Measurements from ENCODE around the gene PHLPP2.

PHLPP2 gene

GRCh38 chr16:71672803-71673581 is 51.5 kb downstream of the PHLPP2 start:
- no peak overlapping the region for H3K4me3 ChIP-seq (ENCODE audit: low read depth, low read length)
- no peak for TF ChIP-seq CTCF (IDR thresholded peaks at IDR 0.05; ENCODE audit: low read depth, low read length, missing control alignments)
- in situ Hi-C loops (cut with HindIII; ENCODE audit: low sequenced_read_pairs), result no loop called here
- DNase-seq (ENCODE audit: low read depth), result no peak

GRCh38 chr16:71672125-71672524 is 52.4 kb downstream of the PHLPP2 start:
- no peak for DNase-seq (ENCODE audit: low read depth)
- H3K4me3 ChIP-seq (ENCODE audit: low read depth, low read length), result no peak overlapping the region
- no peak for TF ChIP-seq CTCF (IDR thresholded peaks at IDR 0.05; ENCODE audit: low read depth, low read length, missing control alignments)
- in situ Hi-C loops (cut with HindIII; ENCODE audit: low sequenced_read_pairs), result no loop called here

GRCh38 chr16:71671165-71671564 is 53.3 kb downstream of the PHLPP2 start:
- H3K4me3 ChIP-seq (ENCODE audit: low read depth, low read length), result no peak overlapping the region
- in situ Hi-C loops (cut with HindIII; ENCODE audit: low sequenced_read_pairs), result no loop called here
- TF ChIP-seq CTCF (IDR thresholded peaks at IDR 0.05; ENCODE audit: low read depth, low read length, missing control alignments), result no peak
- DNase-seq (ENCODE audit: low read depth), result no peak

- TF ChIP-seq CTCF (IDR thresholded peaks at IDR 0.05; ENCODE audit: low read depth, low read length, missing control alignments), result no peak
- in situ Hi-C loops (cut with HindIII; ENCODE audit: low sequenced_read_pairs), result no loop called here
- no peak for DNase-seq (ENCODE audit: low read depth)
- no peak overlapping the region for H3K4me3 ChIP-seq (ENCODE audit: low read depth, low read length)
Observed at GRCh38 chr16:71670537-71670936, 54.0 kb downstream of the PHLPP2 start.

GRCh38 chr16:71669926-71670536 is 54.5 kb downstream of the PHLPP2 start:
- no peak for TF ChIP-seq CTCF (IDR thresholded peaks at IDR 0.05; ENCODE audit: low read depth, low read length, missing control alignments)
- no peak for DNase-seq (ENCODE audit: low read depth)
- in situ Hi-C loops (cut with HindIII; ENCODE audit: low sequenced_read_pairs), result no loop called here

GRCh38 chr16:71666928-71667707 is 57.4 kb downstream of the PHLPP2 start:
- no peak for TF ChIP-seq CTCF (IDR thresholded peaks at IDR 0.05; ENCODE audit: low read depth, low read length, missing control alignments)
- in situ Hi-C loops (cut with HindIII; ENCODE audit: low sequenced_read_pairs), result no loop called here
- H3K4me3 ChIP-seq (ENCODE audit: low read depth, low read length), result no peak overlapping the region
- DNase-seq (ENCODE audit: low read depth), result no peak

More at GRCh38 chr16:71669926-71670536, 54.5 kb downstream of the PHLPP2 start:
- no peak overlapping the region for H3K4me3 ChIP-seq (ENCODE audit: low read depth, low read length)
